MM.1S (cell line): ENCODE data around the gene RYR2.

Experiments used
- DNase-seq: peaks from one replicate; pipeline ENCODE4 v3.0.0-alpha.2; 2015
- H2AFZ ChIP-seq: fragments of 300-600 bp; sonication (generic); 2 replicates; pipeline ENCODE4 v1.6.0; 2016; ENCODE audit warnings: antibody characterized with exemption, low read length
- H3F3A ChIP-seq: fragments of 300-600 bp; sonication (generic); 2 replicates; pipeline ENCODE4 v1.6.1; 2016; ENCODE audit warnings: mild to moderate bottlenecking, antibody characterized with exemption, low read length, moderate library complexity, mixed read lengths; ENCODE audit not compliant: insufficient read depth
- H3K27ac ChIP-seq: fragments of 300-600 bp; sonication (generic); 2 replicates; pipeline ENCODE4 v1.5.1; 2016; ENCODE audit warnings: mild to moderate bottlenecking, low read length
- H3K27me3 ChIP-seq: fragments of 300-600 bp; sonication (generic); replicated peaks from 2 replicates; pipeline ENCODE4 v1.6.0; 2016; ENCODE audit warnings: low read length; ENCODE audit not compliant: insufficient read depth
- H3K36me3 ChIP-seq: fragments of 300-600 bp; sonication (generic); replicated peaks from 2 replicates; pipeline ENCODE4 v1.6.1; 2016; ENCODE audit warnings: mild to moderate bottlenecking, low read length, mixed read lengths; ENCODE audit not compliant: insufficient read depth
- H3K4me1 ChIP-seq: fragments of 300-600 bp; sonication (generic); 2 replicates; pipeline ENCODE4 v1.6.1; 2016; ENCODE audit warnings: low read length, mixed read lengths
- H3K4me2 ChIP-seq: fragments of 300-600 bp; sonication (generic); 2 replicates; pipeline ENCODE4 v1.6.0; 2016; ENCODE audit warnings: low read depth, low read length
- H3K4me3 ChIP-seq: fragments of 300-600 bp; sonication (generic); 2 replicates; pipeline ENCODE4 v1.5.1; 2016; ENCODE audit warnings: low read length, mixed read lengths
- H3K79me2 ChIP-seq: fragments of 300-600 bp; sonication (generic); 2 replicates; pipeline ENCODE4 v1.6.1; 2016; ENCODE audit warnings: mixed run types, low read length, mixed read lengths
- H3K9ac ChIP-seq: fragments of 300-600 bp; sonication (generic); 2 replicates; pipeline ENCODE4 v1.6.1; 2016; ENCODE audit warnings: low read length, mixed read lengths
- H3K9me2 ChIP-seq: fragments of 300-600 bp; sonication (generic); replicated peaks from 2 replicates; pipeline ENCODE4 v1.6.1; 2016; ENCODE audit warnings: mild to moderate bottlenecking, low read length, mixed read lengths; ENCODE audit not compliant: insufficient read depth
- H3K9me3 ChIP-seq: fragments of 300-600 bp; sonication (generic); replicated peaks from 2 replicates; pipeline ENCODE4 v1.6.1; 2016; ENCODE audit warnings: mild to moderate bottlenecking, low read length, mixed read lengths; ENCODE audit not compliant: insufficient read depth
- H4K20me1 ChIP-seq: fragments of 300-600 bp; sonication (generic); 2 replicates; pipeline ENCODE4 v1.6.1; 2016; ENCODE audit warnings: mild to moderate bottlenecking, low read length, moderate library complexity, mixed read lengths; ENCODE audit not compliant: insufficient read depth
- CTCF ChIP-seq: fragments of 300-600 bp; sonication (generic); IDR thresholded peaks from 2 replicates; pipeline ENCODE4 v1.5.1; 2016; ENCODE audit warnings: antibody characterized with exemption, low read length, mixed read lengths
- EZH2 ChIP-seq: fragments of 300-600 bp; sonication (generic); optimal IDR thresholded peaks from 2 replicates; pipeline ENCODE3; 2017; ENCODE audit warnings: low read depth, mild to moderate bottlenecking, antibody characterized with exemption, low read length, mixed read lengths
- EZH2phosphoT487 ChIP-seq: fragments of 300-600 bp; sonication (generic); IDR thresholded peaks from 2 replicates; pipeline ENCODE4 v1.6.1; 2018; ENCODE audit warnings: antibody characterized with exemption, low read length

The RYR2 gene

GRCh38 chr1:237444120-237444790 lies 402.3 kb downstream of the RYR2 start:
- Histone ChIP-seq H3K9me3 (no peaks in the 10 kb centered on the region), H3K27me3 (peaks cover 3% of the 10 kb centered on the region; the same call in 1 of the 2 replicates), H3K4me1 (peaks cover 8% of the 10 kb centered on the region), H4K20me1 (no peaks in the 10 kb centered on the region), H2AFZ (no peak overlapping the region), H3K36me3 (no peaks in the 10 kb centered on the region), H3K4me3 (no peak overlapping the region), H3K9me2 (no peaks in the 10 kb centered on the region), H3K4me2 (peak overlapping the region; percentile 17), H3F3A (peaks cover 11% of the 10 kb centered on the region), H3K9ac (no peak overlapping the region), H3K79me2 (no peaks in the 10 kb centered on the region), H3K27ac (no peak overlapping the region)
- DNase-seq: no peak
- TF ChIP-seq EZH2 (no peak), EZH2phosphoT487 (no peak), CTCF (no peak)

DNA sequence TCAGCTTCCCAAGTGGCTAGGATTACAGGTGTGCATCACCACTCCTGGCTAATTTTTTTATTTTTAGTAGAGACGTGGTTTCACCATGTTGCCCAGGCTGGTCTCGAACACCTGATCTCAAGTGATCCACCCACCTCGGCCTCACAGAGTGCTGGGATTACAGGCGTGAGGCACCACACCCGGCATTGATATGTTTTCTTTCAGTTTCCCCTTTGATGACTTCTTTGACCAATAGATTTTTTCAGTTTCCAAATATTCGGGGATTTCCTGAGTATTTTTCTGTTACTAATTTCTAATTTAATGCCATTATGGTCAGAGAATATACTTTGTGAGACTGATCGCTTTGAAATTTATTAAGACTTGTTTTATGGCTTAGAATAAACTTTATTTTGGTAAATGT lies 406.1 kb downstream of the RYR2 start:
- H3F3A ChIP-seq: peaks cover 11% of the 10 kb centered on the region
- TF ChIP-seq CTCF (no peak), EZH2phosphoT487 (no peak), EZH2 (no peak)
- no peaks in the 10 kb centered on the region for H3K9me2 ChIP-seq
- no peak overlapping the region for H3K9ac ChIP-seq
- no peak overlapping the region for H3K4me3 ChIP-seq
- no peak overlapping the region for H3K27ac ChIP-seq
- peak overlapping the region; percentile 23; the same call in 1 of the 2 replicates for H3K4me2 ChIP-seq
- no peak overlapping the region for H2AFZ ChIP-seq
- H3K9me3 ChIP-seq: no peaks in the 10 kb centered on the region
- H4K20me1 ChIP-seq: no peaks in the 10 kb centered on the region
- peak; percentile 48 for DNase-seq
- H3K79me2 ChIP-seq: no peaks in the 10 kb centered on the region
- peaks cover 8% of the 10 kb centered on the region for H3K4me1 ChIP-seq
- H3K27me3 ChIP-seq: 0 out of 2 replicates have a peak, but pooled peaks cover 3% of the 10 kb centered on the region
- H3K36me3 ChIP-seq: no peaks in the 10 kb centered on the region

DNA sequence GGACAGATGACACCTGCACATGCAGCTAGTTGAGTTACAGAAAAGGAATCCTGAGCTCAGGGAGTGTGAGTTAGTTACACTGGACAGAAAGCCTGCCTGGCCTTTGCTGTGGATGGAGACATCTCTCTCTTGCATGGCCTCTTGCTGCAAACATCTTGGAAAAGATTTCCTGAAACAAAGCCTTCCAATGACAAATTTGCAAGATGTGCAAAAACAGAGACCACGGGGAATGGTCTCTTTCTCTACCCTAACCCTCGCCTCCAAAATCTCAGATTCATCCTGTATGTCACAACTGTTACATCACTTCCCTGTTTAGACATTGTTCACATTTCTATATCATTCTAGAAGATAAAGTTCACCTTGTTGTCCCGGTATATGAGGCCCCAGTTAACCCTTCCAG lies 415.6 kb downstream of the RYR2 start:
- Histone ChIP-seq H2AFZ (no peak overlapping the region), H4K20me1 (no peaks in the 10 kb centered on the region), H3K9me3 (no peaks in the 10 kb centered on the region), H3K4me2 (no peak overlapping the region), H3K9ac (no peak overlapping the region), H3K79me2 (no peaks in the 10 kb centered on the region), H3K27ac (no peak overlapping the region), H3K4me1 (no peaks in the 10 kb centered on the region), H3K9me2 (no peaks in the 10 kb centered on the region), H3F3A (no peaks in the 10 kb centered on the region), H3K36me3 (no peaks in the 10 kb centered on the region), H3K4me3 (no peak overlapping the region), H3K27me3 (no peaks in the 10 kb centered on the region)
- TF ChIP-seq EZH2: no peak
- no peak for TF ChIP-seq CTCF
- TF ChIP-seq EZH2phosphoT487: no peak
- no peak for DNase-seq
